HG03139 (cell line): ENCODE measurements around the gene AGER.
"Not testable (repeated sequence)": the region's sequence is repeated elsewhere in the genome, so short reads cannot be mapped to it uniquely, and the experiment has no call there.

Experiments
- ATAC-seq: cut with Tn5 transposase; IDR thresholded peaks from one replicate; pipeline ENCODE4 v1.9.1; 2021; ENCODE audit not compliant: unreplicated experiment

Gene AGER

GRCh38 chr6:32200711-32201475 is 16.8 kb upstream of the AGER start:
- no peak for ATAC-seq

GRCh38 chr6:32198866-32199265 is 14.8 kb upstream of the AGER start:
- no peak for ATAC-seq

DNA sequence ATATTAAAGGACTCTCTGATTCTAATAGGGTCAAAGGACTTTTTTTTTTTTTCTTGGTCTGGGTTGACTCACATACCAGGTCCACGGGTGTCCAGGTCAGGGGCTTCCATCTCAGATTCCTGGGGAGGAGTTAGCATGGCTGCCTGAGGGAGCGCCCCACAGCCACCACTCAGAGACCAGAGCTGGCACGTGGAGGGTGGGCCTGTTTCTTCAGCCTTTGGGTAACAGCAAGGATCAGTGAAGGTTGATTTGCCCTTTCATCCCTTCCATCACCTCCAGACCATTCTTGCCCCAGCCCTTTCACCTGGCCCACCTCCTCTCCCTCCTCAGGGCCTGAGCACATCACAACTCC is 14.3 kb upstream of the AGER start:
- no peak for ATAC-seq

DNA sequence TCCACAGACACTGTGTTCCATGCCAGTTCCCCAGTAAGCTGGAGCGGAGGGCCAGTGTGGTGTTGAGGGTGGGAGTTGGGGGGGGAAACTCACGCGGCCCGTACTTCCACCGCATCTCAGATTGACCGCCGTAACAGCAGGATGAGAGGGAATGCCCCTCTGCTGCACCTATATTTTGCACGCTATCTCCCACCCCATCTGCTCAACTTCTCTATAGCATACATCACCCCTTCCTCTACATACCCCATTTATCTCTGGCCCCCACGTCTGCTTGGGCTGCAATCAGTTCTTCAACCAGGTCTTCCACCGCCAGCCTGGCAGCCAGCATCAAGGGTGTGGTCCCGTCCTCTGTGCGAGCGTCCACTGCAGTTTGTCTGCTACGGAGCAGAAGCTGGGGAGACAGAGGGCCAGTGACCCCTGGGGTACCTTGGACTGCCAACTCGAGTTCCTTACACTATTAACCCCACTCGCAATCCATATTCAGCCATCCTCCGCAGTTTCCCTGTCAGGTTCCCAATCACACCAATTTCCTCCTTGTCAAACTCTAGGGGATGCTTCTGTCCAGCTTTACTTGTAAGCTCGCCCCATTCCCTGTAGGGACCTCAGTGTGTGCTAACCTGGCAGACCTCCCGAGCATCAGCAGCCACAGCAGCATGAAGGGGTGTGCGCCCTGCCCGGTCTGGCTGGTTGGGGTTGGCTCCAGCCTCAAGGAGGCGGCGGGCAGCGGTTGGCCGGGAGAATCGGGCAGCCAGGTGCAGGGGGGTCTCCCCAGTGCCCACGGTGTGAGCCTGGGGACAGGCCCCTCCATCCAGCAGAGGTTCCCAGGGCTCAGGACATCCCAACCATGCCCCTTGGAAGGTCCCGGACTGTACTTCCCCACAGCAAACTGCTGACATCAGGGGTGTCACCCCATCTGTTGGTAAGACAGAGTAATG is 12.9 kb upstream of the AGER start:
- no peak for ATAC-seq

DNA sequence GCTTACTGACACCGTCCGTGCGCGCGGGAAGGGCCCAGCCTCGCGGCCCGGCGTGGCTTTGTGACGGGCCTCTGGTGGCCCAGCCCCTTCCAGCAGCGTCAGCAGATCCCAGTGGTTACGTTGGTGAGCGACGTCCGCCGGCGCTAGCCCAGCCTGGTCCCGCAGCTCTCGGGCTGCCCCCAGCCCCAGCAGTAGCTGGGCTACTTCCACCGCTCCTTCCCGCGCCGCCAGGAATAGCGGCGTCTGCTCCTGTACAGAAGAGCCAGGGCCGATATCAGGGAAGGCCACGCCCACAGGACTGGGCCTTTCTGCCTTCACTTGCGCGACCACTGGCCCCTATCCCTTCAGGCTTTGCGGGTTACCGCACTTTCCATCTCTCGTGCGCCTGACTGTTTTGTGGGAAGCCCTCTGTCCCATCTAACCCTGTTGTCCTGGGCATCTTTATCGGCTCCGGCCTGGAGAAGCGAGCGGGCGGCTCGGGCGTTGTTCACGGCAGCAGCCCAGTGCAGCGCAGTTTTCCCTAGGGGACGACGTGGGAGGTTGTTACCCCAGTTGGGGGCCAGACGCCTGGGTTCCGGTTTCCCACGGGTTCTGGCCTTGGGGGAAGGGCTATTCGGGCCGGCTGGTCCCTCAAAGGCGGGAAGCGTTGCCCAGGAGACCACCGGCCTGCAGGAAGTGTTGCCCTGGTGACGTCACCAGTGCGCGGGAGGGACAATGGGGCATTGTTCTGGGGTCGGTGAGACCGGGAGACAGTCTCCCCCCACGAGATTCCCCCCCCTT is 12.0 kb upstream of the AGER start:
- ATAC-seq = peak; percentile 19

DNA sequence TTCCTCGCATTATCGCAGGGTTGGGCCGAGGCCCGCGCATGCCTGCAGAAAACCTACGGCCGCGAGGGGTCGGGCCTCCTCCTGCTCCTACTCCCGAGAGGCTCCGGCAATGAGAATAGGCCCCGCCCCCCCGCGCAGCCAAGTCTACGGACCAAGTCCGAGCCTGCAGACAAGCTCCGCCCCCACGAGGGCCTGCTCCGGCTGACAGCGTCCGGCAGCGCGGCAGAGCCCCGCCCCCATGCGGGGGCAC is 11.5 kb upstream of the AGER start:
- peak; percentile 65 for ATAC-seq

DNA sequence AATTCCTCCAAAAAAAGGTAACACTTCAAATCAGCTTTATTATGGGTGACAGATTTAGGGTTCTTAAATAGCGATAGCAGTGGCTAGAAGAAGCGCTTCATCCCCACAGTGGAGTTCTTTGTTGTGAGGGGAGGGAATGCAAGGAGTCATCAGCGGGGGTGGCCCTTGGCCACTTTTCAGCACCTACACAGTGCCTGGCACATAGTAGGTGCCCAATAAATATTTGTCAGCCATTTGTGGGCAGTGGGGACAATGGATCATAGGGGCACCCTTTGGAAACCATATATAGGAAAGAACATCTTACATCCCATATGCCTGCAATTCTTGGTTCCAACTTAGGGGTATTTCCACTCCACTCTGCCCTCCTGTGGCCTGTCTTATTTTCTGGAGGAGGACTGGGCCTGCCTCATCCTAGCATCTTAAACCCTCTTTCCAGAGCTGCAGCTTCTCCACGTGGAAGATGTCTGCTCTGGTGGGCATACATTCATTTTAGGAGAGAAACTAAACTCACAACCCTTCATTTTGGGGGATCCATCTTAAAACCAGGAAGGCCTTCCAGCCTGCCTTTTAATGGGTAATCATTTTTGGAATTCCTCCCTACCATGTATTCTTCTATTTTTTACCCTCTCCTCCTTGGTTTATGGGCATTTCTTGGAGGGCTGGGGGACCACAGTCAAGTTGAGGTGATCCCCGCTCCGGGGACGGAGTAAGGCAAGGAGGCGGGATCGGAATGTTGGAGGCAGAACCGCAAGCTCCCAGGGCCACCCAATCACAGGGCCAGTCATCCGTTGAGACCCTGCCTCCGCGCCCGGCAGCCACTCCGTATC is 11.0 kb upstream of the AGER start:
- no peak for ATAC-seq

GRCh38 chr6:32194388-32194787 is 10.3 kb upstream of the AGER start:
- ATAC-seq = no peak

DNA sequence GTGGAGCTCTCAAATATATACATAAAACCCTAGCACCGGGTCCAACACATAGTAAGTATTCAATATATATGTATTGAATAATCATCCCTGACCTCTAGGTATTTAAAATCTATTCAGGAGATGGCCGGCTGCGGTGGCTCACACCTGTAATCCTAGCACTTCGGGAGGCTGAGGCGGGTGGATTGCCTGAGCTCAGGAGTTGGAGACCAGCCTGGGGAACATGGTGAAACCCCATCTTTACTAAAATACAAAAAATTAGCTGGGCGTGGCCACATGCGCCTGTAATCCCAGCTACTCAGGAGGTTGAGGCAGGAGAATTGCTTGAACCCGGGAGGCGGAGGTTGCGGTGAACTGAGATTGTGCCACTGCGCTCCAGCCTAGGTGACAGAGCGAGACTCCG is 9.0 kb upstream of the AGER start:
- not testable (repeated sequence) for ATAC-seq

DNA sequence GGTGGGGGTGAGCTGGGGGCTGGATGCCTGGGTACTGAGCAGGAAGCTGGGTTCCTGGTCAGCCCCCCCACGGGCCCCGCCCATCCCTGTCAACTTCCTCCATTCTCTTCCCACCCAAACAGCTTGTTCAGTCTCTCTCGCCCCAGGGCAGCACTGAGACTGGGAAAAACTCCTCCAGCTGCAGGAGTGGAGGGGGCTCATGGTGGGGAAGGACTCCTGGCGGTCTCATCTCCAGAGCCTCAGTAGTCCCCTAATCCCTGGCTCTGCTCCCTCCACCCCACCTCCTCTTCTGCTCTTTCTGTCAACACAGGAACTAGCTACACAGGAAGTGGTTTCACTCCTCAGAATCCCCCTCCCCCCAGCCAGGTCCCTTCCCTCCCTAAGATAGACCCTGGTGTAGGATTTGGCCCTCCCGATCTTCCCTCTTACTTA is 8.6 kb upstream of the AGER start, which contains the start of gene GPSM3:
Gene GPSM3, minus strand, starts transcription at position 36 of the 432 bp plus-strand sequence. CDS start 130 bp downstream, outside the sequence.
- no peak for ATAC-seq

- no peak for ATAC-seq
Measured at GRCh38 chr6:32191696-32192607, 7.9 kb upstream of the AGER start.

DNA sequence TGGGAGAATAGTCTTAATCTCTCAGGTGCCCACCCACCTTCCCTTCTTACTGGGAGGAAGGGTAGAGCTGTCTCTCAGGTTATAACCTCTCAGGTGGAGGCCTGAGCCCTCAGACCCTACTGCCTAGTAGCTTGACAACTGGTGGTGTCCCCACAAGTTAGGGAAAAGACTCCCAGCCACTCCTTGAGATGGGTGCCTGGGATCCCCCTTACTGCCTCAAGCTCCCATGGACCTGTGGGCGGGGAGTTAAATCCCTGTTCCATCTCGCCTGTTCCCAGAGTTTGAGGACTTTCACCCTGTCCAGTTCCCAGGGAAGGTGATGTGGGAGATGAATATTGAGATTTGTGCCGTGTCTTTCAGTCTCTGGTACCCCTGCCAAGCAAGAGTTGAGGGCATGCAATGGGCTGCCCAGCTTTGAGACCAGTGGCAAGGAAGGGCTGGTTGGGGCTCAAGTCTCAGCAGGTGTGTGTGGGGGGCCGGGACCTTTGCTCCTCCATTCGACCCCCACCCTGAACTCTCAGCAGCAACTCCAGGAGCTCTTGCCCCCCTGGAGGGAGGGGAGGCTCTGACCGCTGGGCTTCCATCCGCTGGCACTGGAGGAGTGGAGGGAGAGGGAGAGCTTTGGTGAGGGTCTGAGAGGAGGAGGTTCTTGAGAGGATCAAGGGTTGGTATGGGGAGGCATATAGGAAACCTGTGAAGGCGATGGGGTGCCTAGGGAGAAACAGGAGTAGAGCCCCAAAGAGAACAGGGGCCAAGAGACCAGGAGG is 7.0 kb upstream of the AGER start:
- ATAC-seq = no peak

DNA sequence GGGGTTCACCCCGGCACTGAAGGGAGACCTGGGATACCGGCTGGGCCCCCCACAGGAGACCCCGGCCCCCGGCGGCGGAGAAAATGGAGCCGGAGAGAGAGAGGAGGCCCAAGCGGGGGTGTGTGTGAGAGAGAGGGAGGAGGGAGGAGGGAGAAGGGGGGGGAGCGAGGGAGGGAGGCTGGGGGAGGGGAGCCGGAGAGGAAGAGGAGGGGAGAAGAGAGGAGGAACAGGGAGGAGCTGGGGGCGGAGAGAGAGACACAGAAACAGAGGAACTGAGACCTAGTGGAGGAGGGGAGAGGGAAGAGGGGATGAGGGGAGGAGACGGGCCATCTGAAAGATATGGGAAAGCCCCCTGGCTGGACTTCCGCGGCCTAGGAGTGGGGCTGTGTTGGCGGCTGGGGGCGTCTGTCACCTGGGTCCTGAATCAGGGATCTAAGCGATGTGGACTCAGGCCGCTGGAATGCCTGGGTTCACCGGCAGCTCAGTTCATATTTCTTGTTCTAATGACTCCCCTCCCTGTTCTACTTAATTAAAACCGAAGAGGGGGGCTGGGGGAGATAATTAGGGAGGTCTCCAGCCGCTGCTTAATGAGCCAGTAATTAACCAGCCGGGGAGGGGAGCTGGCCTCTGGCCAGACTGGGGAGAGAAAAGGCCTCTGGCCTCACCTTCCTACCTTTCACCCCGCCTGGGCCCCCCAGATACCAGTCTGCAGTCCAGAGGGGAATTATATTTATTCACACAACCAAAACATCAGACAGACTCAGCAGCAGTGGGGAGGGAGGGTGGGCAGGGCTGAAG is 6.2 kb upstream of the AGER start, which contains the start of gene PBX2:
Gene PBX2, minus strand, starts transcription at position 149 of the 798 bp plus-strand sequence. CDS start 287 bp downstream, outside the sequence.
- ATAC-seq = peak; percentile 57

DNA sequence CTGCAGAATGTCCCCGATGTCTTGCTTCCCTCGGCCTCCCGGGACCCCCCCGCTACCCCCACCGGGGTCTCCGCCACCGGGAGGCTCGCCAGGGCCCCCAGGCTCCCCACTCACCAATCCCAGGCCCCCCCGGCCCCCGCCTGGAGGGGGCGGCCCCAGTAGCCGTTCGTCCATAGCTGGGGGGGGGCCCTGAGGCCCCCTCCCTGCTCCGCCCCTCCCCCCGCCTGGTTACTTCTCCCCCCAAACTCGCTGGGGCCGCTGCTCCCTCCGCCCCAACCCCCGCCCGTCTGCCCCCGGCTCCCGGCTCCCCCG is 5.6 kb upstream of the AGER start:
- ATAC-seq = no peak

GRCh38 chr6:32189069-32189741 is 5.2 kb upstream of the AGER start:
- ATAC-seq = no peak

DNA sequence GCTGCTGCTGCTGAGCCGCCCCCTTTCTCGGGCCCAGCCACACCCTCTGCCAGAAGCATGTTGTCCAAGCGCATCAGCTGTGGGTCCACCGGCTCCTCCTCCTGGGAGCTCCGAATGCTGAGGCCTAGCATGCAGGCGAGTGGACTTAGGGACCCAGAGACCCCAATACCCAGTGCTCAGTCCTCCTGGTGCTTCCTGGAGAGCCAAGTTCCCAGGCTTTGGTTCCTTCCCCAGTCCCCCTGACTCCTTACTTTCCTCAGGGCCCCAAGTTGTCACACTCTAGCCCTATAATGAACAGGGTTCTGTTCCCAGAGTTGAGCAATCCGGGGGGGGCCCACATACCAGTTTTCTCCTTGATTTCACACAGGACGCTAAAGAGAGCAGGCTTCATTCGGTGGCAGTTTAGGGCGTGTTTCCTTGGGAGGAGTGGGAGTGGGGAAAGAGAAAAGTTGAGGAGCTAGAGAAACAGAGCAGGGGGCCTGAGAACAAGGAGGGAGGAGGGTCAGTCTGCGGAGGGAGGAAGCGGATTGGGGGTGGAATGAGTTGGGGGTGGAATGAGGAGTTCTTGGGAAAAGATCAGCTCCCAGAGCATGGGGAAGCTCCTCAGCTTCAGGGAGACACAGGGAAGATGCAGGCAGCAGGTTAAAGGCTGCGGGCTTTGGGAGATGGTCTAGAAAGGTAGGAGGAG is 4.5 kb upstream of the AGER start:
- ATAC-seq = no peak
